GM21825 (cell line): Measurements from ENCODE around the gene LTBP2.

Experiments used
- ATAC-seq: cut with Tn5 transposase; IDR thresholded peaks from one replicate; pipeline ENCODE4 v1.9.1; 2021; ENCODE audit warnings: mild to moderate bottlenecking, moderate library complexity; ENCODE audit not compliant: unreplicated experiment

The LTBP2 gene

GRCh38 chr14:74611650-74612349 is at the start of gene LTBP2:
TSS of gene LTBP2 (minus strand) at chr14:74612237. CDS start at chr14:74611944, 293 bp downstream.
- ATAC-seq, result no peak

GRCh38 chr14:74660863-74661262 is 48.8 kb upstream of the LTBP2 start:
- no peak for ATAC-seq

DNA sequence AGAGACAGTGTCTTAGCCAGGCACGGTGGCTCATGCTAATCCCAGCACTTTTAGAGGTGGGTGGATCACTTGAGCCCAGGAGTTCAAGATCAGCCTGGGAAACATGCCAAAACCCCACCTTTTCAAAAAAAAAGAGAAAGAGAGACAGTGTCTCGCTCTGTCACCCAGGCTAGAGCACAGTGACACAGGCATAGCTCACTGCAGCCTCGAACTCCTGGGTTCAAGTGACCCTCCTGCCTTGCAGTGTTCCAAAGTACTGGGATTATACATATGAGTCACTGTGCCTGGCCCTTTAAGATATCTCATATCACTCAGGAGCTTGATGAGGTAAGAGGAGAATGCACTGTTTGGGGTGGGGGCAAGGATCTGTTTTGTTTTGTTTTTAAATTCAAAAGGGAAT is 48.1 kb upstream of the LTBP2 start:
- ATAC-seq, result no peak

DNA sequence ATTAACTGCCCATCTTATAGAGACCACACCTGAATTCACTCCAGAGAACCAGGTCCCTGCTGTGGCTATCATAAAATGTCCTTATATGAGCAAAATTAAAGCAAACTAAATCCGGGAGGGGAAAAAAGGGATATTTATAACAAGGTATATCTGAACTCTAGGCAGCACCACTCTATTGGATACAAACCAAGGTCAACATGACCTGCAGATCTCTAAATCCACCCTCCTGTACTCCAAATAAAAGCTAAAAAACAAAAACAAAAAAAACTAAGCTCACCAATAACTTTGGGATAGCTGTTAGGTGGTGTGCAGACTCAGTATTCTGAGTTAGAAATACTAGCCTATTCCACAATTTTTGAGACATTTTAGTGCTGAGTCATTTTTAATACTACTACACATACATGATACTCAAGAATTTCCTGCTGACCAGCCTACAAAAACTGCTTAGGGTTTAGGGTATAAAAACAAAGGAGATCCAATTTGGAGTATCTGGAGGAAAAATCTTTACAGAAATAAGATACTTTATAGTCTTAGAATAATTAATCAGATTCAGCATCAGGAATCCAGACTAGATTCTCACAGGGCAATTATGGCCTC is 46.6 kb upstream of the LTBP2 start:
- ATAC-seq, result no peak

- no peak for ATAC-seq
Observed at GRCh38 chr14:74656964-74657363, 44.9 kb upstream of the LTBP2 start.

- no peak for ATAC-seq
Observed at GRCh38 chr14:74655599-74656395, 43.8 kb upstream of the LTBP2 start.

DNA sequence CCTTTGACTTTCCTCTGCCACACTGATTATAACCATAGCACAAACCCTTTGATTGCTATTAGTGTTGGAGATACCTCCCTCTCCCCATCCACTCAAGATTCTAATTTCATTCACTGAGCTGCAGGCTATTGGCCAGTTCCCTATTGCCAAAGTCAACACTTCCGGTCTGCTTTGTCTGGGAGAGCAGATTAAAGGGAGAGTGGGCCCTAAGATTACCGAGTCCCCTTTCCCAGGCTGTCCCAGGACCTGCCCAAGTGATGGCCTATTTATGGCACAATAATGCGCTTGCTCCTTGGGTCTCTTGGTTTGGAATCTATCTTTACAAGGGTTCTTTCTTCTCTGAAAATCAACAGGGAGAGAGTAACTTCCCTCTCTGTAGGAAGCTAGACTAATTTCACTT is 42.9 kb upstream of the LTBP2 start:
- no peak for ATAC-seq

DNA sequence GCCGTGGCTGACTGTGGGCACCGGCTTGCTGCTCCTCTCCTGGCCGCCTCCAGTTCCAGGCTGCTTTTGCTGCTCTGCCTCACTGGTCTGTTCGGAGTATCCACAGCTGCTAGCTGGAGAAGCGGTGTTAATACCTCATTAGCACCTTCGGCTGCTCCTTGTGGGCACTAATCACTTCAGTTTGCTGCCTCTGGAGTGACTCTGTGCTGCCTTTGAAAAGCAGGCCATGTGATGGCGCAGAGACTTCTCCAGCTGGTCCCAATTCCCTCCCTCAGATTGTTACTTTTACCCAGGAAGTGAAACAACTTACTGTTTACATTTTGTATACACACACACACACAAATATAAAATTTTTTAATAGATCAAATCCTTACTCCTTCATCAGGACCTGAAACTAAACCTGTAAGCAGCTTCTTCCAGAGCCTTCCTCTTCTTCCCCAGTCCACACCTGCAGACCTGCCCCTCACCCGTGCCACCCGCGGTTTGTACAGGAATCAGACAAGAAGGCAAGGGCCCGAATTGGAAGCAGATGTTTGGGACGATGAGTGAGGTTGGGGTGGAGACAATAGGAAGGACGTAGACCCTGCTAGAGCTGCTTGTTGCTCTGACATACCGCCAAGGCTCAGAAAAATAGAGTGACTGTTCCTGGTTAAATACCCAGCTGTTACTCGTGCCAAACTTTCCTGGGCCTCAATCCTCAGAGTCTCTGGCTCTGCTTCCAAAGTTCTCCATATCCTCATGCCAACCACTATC is 41.5 kb upstream of the LTBP2 start:
- ATAC-seq, result no peak

DNA sequence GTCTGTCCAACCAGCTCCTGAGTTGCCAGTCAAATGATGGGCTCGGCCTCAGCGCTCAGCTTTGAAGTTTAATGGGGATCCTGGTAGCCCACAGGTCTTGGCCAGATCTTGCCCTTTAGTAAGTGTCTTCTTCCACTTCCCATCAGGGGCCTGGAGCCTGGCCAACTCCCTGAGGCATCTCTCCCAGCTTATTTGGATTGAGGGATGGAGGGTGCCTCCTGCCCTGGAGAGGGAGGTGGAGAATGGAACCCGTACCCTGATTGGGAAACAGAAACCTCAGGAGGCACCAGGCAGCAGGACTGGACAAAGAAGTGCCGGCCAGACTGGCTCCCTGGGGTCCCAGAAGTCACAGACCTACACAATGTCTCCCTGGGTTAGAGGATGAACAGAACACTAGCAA is 40.5 kb upstream of the LTBP2 start:
- no peak for ATAC-seq

DNA sequence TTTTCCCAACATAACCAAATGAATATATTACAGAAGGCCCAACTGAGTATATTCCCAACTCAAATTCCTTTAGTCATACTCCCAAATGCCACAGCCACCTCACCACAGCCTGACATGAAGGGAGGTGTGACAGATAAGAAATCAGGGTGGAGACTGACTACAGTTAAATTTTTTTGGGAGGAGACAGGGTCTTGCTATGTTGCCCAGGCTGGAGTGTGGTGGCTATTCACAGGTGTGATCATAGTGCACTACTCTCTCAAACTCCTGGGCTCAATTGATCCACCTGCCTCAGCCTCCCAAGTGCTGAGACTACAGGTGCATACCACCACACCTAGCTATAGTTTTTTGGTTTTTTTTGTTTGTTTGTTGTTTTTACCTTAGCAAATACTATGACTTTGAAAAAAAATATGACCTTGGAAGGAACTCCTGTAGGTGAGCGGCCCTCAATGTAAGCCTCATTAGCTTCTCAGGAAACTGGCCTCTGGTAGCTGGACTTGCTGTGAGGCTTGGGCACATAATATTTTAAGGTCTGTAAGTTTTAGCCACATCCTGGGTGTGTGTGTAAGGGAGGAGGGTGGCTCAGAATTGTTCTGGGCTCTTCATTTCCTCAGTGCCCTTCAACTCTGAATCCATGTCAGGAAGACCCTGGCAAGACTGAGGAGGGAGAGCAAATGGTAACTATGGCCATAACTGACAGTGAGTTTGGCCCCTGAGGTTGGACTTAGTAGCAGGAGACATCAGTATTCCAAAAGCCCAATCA is 39.1 kb upstream of the LTBP2 start:
- no peak for ATAC-seq

- no peak for ATAC-seq
Observed at GRCh38 chr14:74649673-74650072, 37.6 kb upstream of the LTBP2 start.

DNA sequence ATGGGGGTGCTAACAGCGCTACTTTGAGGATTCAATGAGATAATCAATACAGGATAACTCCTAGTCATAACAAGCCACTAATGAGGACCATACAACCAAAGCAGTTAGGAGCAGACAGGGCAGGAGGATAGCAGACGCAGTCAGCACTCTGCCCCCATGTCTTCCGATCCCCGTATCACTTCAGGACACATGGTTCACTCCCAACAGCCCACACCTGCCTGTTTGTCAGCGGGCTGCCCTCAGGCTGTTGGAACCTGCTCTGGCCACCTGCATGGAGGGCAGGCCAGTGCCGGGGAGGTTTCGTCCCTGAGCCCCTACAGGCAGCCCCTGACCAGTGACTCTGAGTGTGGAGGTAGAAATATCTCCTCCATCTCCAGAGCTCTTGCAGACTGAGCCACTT is 37.1 kb upstream of the LTBP2 start:
- ATAC-seq, result no peak

DNA sequence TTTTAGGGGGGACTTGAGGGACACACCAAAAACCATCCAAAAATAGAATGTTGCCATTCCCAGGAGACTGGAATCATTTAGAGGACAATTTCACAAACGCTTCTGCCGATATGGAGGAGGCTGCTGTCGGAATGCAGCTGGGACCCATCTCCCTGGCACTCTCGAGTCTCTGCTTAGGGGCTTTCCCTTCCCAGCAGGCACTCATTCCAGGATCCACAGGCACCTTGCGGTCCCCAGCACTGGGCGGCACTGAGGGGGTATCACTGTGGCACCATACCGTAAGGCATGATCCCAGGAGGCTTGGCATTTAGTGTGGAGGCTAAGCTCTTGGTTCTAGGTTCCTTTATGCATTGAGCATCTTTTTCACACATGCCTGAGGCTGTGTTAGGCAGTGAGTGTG is 36.6 kb upstream of the LTBP2 start:
- no peak for ATAC-seq

DNA sequence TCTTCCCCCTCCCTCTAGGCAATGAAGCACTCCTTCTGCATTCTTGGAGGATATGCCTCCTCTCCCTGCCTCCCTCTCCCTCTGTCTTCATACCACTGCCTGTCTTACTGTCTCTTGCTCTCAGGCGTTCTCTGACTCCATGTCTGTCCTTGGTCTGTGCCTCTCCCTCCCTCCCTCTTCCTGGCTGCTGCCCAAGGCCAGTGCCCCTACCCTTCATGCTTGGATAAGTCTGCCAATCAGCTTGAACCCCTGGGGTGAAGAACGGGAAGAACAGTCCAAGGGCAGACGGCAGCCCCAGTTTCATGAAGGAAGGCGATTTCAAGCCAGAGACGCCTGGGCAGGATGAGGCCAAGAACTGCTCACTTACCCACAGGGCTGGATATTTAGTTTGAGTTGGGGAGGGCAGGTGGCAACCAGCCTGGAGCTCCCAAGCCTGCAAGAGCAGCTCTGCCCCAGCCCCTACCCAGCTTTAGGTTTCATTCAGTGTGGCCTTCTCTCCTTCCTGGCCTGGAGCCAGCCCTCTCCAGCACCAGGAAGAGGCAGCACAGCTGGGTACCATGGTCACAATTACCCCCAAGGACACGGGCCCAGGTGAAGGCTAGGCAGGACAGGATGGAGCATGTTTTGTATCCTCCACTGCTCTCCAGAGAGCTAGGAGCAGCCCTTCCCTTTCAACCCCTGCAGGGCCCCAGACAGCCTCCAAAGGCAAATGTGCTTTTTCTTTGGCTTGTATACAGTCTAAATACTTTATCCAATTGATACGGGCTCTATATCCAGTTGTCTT is 35.8 kb upstream of the LTBP2 start:
- ATAC-seq, result no peak

DNA sequence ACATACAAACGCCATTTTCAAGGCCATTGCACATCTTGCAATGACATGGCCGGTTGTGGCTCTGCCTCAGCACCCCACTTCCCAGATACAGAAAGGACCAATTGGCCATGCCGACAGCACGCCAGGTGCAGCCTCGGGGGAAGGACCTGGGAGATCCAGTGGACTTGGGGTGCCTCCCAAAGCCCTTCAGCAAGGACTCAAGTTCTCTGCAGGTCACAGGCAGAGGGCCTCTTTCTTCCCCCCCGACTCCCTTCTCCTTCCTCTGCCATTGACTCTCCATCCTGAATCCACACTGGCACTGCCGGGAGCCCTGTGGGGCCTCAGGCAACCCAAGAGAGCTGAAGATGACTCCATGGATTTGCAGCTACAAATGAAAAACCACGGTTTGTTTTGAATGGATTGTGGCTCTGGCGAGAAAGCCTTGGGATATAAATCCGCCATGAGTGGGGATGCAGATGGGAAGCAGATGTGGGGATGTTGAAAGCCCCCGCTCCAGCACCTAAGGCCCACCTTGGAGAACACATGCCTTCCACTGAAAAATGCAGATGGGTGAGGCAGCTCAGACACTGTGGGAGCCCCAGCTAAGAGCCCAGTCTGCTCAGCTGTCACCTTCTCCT is 35.1 kb upstream of the LTBP2 start:
- ATAC-seq, result no peak

- no peak for ATAC-seq
Observed at GRCh38 chr14:74645756-74646470, 33.9 kb upstream of the LTBP2 start.

DNA sequence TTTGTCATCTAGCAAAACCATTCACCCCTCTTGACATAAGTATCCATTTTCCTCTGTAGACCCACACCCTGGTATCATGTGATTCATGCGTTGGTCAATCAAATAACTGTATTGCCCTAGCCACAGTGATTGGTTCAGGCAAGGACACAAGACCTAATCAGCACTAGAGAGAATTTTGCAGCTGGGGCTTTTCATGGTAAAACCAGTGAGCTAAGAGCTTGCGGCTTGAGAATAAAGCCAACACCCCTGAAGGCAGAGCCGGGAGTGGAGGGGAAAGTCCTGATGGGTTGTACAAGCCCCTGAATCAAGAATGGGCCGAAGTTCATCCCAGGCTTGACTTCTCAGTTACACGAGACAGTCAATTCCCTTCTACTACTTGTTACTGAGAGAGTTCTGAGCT is 33.2 kb upstream of the LTBP2 start:
- ATAC-seq, result no peak

- no peak for ATAC-seq
Observed at GRCh38 chr14:74641601-74642391, 29.8 kb upstream of the LTBP2 start.
